Fibroblast of skin of left biceps (primary cell): ENCODE measurements around the gene GAA.
"Not testable (repeated sequence)": the region's sequence is repeated elsewhere in the genome, so short reads cannot be mapped to it uniquely, and the experiment has no call there.

Experiments used
- DNase-seq, 2 experiments: peaks; one replicate each; pipeline ENCODE4 v3.0.0-alpha.2; 2013; ENCODE audit warnings: low read depth in 2 of 2

The GAA gene

DNA sequence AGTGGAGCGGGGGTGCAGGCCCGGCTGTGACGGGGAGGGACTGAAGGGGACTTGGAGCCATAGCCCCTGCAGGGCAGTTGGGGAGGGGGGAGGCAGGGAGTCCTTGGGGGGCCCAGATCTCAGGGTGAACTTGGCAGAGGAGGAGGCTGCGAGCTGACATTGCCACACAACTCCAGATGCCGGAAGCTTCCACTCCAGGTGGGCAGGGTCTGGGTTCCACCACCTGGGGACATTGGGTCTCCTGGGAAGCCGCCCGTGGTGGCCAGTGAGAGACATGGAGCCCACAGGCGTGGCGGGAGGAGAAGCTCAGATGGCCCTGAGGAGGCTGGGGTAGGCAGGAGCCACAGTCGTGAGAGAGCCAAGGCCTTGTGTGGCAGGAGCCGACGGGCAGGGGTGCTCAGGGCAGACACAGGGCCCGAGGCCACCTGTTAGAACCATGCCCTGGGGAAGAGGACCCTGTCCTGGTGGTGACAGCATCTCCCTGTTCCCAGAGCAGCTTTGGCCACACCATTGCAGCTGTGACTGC is 18.2 kb upstream of the GAA start:
- no peak for DNase-seq

DNA sequence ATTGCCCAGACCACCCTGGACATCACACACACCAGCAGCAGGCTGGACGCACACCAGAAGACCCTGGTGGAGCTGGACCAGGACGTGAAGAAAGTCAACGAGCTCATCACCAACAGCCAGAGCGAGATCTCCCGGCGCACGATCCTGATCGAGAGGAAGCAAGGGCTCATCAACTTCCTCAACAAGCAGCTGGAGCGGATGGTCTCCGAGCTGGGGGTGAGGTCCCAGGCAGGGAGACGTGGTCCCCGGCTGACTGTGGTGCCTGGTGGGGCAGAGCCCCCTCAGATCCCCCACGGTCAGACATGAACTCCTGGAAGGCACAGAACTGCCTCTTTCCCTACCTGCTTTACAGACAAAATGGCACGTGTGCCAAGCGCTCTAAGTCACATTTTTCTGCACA is 16.6 kb upstream of the GAA start:
- no peak for DNase-seq

DNA sequence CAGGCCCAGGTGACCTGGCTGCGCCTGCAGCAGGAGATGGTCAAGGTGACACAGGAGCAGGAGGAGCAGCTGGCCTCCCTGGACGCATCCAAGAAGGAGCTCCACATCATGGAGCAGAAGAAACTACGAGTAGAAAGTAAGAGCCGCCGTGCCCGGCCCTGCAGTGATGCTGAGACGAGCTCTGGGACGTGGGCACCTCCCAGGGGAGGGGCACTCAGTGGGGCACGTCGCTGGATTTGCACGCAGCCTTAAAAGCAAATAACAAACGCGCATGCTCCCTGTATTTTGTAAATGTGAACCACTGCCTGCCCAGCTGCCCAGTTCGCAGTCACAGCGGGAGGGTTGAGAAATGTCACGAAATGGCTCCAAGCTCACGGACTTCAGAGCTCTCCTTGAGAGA is 15.3 kb upstream of the GAA start:
- DNase-seq, result no peak

DNA sequence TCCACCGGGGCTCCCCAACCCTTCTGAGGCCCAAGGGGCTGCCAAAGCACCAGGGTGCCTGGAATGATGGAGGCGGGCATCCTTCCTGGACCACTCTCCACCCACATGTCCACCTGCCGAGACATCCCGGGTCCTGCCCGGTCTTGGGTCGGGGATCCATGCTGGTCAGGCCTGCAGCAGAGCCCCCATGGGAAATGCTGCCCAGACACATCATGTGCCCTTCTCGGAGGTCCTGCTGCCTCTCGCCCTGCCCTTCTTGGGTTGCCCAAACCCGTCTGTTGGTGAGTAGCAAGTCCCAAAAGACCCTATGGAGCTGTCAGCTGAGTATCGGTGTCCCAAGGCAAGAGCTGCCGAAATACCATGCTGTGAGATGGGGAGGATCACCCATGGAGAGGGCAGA is 14.8 kb upstream of the GAA start:
- DNase-seq, result no peak

DNA sequence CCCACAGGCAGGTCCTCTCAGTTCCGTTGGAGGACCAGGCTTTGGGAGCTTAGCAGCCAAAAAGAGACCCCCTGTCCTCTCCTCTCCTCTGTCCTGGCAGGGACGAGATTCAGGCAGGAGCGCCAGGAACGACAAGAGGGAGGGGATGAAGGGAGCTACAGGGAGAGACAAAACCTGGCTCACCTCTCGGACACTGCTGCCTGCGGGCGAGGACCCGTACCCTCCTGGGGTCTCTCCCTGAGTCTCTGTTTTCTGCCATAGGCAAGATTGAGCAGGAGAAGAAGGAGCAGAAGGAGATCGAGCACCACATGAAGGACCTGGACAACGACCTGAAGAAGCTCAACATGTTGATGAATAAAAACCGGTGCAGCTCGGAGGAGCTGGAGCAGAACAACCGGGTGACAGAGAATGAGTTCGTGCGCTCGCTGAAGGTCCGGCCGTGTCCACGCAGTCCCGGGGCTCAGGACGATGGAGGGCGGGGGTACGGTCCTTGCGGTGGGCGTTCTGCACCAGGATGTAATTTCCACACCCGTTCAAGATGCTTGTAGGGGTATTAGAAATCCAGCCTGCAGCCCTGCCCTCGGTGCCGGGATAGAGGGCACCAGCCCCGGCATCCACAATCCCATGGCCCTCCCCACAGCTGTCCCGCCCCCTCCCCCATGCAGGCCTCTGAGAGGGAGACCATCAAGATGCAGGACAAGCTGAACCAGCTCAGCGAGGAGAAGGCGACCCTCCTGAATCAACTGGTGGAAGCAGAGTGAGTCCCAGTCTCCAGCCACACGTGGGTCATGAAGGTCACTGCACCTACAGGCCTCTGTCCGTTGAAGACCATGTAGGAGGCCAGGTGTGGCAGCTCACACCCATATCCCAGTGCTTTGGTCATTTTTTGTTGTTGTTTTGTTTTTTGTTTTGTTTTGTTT is 13.8 kb upstream of the GAA start:
- DNase-seq, result no peak

DNA sequence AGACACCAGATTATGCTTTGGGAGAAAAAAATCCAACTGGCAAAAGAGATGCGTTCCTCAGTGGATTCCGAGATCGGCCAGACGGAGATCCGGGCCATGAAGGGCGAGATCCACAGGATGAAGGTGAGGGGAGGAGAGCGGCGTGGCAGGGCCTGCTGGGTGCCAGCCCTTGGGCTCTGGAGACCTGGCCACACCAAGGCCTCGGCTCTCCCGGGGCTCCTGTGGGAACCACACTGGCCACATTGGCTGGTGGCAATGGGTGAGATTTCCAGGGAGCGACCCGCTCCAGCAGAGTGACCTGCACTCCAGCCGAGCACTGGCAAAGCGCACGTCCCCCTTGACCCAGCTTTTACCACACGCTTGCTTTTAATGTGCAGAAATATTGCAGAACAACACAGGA is 11.6 kb upstream of the GAA start:
- no peak for DNase-seq

DNA sequence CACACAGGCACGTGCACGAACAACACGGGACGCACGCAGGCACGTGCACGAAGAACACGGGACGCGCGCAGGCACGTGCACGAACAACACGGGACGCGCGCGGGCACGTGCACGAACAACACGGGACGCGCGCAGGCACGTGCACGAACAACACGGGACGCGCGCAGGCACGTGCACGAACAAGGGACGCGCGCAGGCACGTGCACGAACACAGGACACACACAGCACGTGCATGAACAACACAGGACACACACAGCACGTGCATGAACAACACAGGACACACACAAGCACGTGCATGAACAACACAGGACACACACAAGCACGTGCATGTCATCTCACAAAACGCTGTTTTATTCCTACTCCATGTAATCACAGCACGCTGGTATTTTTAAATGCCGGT is 11.2 kb upstream of the GAA start:
- DNase-seq, result not testable (repeated sequence)

DNA sequence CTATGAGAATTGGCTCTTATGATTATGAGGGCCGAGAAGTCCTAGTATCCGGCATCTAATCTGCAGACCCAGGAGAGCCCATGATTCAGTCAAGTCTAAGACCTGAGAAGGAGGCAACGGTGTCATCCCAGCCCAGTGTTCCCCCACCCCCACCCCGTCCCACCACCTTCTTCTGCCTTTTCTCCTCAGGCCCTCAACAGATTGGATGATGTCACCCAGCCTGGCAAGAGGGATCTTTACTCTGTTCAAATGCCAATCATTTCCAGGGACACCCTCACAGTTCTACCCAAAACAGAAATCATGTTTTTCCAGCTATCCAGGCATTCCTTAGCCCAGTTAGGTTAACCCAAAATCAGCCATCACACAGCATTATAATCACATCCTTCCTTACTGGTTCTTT is 10.0 kb upstream of the GAA start:
- DNase-seq, result no peak

DNA sequence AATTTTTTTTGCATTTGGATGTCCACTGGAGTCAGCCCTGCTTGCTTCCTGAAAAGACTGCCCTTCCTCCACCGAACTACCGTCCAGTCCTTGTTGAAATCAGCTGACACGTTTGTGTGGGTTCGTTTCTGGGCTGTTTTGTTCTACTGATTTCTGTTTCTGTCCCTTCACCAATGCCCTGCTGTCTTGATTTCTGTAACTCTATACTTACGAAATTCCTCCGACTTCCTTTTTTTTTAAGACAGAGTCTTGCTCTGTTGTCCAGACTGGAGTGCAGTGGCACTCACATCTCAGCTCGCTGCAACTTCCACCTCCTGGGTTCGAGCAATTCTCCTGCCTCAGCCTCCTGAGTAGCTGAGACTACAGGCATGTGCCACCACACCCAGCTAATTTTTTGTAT is 8.4 kb upstream of the GAA start:
- no peak for DNase-seq

DNA sequence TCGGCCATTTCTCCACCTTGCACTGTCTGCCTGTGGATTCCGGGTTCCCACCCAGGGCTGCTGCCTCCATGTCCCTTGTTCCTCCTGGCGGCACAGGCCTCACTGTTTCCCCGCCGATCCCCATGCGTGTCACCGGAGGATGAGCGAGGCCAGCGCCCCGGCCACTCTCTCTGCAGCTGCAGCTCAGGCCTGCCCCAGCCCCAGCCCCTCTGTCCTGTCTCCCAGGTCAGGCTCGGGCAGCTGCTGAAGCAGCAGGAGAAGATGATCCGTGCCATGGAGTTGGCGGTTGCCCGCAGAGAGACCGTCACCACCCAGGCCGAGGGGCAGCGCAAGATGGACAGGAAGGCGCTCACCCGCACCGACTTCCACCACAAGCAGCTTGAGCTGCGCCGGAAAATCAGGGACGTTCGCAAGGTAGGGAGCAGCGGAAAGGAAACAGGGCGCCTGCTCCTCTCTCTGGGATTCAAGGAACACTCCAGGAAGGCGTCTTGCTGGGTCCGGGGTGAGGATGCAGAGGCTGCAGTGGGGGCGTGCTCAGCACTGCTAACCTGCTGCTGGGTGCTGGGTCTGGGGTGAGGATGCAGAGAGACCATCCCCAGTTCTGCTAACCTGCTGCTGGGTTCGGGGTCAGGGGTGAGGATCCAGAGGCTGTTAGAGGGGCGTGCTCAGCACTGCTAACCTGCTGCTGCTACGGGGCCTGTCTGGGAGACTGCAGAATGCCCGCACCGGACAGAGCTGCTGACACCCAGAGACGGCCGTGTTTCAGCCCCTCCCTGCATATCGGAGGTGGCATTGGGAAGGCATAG is 6.1 kb upstream of the GAA start:
- DNase-seq, result no peak

DNA sequence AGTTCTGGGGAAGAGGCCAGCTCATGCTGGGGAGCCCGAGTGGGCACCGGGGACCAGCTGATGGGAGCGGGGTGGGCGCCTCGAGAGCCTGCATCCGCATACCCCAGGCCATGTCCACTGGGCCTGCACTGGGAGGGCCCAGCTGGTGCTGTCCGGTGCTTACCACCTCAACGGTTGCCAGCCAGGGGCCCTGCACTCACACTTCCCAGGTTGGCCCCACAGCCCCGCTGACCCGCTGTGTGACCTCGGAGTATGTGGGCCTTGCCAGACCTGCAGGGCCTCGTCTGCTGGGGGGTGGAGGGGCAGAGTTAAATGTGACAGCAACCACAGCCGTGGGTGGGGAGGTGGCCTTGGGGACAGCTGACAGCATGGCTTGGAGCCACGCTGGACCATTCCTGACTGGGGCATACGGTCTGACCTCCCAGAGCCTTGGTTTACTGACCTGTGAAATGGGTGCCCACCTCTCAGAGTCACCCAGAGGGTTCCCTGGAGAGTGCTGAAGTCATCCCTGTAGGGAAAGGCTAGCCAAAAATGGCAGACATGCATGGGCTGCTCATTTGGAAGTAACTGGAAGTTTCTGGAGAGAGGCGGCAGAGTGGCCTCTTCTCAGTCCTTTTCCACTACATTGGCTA is 5.4 kb upstream of the GAA start:
- DNase-seq, result no peak

DNA sequence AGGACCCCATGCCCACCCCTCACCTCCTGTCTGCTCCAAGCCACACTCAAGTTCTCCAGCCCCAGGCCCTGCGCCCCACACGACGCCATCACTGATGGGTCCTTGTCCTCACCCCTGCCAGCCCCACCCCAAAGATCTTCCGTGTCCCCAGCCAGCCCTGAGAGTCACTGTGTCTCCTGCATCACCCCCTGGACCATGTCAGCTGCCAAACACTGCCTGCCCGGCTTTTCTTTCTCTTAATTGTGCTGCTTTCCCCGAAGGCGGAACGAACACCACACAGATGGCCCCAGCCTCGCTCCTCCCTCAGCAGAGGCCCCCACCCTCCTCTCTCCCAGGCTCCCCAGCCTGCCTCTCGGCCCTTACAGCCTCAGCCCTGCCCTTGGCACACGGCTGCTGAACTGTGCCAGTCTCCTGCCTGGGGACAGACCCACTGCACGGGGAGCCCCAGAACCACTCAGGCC is 4.8 kb upstream of the GAA start:
- no peak for DNase-seq

DNA sequence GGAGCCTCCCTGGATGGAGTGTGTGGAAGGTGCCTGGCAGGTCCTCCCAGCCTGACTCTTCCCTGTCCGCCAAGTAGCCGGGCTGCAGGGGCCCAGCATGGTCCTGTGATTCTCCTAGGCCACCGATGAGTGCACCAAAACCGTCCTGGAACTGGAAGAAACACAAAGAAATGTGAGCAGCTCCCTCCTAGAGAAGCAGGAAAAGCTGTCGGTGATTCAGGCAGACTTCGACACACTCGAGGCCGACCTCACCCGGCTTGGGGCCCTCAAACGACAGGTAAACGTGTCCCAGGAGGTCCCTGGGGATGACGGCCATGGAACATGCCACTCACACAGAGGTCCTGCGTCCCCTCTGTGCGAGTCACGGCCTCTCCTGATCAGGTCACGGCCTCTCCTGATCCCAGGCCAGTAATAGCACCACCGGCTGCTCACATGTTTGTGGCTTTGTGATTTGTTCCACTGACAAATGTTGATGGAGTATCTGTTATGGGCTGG is 4.2 kb upstream of the GAA start:
- DNase-seq, result no peak

DNA sequence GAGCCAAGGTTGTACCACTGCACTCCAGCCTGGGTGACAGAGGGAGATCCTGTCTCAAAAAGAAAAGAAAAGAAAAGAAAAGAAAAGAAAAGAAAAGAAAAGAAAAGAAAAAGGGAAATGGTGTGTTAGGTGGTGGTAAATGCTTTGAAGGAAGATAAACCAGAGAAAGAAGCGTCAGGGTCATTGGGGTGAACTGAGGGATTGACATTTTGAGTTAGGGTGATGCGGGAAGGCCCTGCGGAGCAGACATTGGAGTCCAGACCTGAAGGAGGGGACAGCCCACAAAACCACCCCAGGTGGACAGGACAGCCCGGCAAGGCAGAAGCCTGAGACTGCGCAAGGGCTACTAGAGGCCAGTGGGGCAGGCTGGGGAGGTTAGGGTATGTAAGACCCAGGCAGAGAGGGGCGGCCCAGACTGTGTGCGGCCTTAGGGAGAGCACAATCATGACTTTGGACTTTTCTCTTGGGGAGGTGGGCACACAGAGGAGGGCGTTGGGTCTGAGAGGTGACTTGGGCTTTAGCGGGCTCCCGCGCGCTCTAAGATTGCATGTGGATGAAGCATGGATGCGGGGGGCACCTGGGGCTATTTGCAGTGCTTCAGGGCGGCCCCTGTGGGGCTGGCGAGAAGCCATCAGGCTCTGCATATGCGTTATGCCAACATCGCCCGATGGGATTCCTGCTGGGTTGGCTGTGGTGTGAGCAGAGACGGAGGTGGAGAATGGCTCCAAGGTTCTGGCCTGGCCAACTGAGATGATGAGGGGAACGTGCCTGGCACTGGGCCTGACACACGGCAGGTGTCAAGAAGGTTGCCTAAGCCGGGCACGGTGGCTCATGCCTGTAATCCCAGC is 3.3 kb upstream of the GAA start:
- no peak for DNase-seq

DNA sequence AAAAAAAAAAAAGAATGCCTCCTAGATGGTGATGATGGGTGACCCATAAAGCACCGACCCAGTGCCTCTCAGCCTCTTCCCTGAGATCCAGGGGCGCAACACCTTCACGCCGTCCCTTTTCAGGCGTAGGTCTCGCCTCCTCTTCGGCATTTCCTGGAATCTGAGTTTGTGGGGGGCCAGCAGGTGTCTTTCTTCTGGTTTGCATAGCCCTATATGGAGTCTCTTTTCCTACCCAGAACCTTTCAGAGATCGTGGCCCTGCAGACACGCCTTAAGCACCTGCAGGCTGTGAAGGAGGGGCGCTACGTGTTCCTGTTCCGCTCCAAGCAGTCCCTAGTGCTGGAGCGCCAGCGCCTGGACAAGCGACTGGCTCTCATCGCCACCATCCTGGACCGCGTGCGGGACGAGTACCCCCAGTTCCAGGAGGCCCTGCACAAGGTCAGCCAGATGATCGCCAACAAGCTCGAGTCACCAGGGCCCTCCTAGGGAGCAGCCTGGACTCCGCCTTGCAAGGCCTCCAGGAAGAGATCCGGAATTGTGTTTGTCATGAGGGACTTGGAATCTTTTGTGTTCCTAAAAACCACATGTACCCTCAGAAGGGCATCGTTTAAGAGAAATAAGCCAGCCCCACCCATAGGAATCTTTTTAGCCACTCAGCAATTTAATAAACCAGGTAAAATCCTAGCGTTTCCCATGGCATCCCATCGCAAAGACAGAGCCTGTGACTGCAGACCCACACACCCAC is 1.9 kb upstream of the GAA start:
- DNase-seq, result no peak

DNA sequence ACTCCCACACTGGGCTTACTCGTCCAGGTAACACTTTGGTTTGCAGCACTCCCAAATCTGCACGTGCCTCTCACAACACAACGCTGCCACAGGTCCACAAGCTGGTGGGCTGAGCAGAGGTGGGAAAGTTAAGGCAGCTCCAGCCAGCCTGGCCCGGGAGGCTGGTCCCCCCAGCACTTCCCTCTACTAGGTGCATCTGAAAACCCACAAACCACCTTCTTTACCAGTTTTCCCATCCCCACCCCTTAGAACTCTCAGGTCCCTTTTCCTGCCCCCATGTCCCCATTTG is 1.4 kb upstream of the GAA start:
- DNase-seq, result no peak

DNA sequence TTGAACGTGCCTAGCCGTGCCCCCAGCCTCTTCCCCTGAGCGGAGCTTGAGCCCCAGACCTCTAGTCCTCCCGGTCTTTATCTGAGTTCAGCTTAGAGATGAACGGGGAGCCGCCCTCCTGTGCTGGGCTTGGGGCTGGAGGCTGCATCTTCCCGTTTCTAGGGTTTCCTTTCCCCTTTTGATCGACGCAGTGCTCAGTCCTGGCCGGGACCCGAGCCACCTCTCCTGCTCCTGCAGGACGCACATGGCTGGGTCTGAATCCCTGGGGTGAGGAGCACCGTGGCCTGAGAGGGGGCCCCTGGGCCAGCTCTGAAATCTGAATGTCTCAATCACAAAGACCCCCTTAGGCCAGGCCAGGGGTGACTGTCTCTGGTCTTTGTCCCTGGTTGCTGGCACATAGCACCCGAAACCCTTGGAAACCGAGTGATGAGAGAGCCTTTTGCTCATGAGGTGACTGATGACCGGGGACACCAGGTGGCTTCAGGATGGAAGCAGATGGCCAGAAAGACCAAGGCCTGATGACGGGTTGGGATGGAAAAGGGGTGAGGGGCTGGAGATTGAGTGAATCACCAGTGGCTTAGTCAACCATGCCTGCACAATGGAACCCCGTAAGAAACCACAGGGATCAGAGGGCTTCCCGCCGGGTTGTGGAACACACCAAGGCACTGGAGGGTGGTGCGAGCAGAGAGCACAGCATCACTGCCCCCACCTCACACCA is 724 bp downstream of the GAA start:
- DNase-seq, result no peak

DNA sequence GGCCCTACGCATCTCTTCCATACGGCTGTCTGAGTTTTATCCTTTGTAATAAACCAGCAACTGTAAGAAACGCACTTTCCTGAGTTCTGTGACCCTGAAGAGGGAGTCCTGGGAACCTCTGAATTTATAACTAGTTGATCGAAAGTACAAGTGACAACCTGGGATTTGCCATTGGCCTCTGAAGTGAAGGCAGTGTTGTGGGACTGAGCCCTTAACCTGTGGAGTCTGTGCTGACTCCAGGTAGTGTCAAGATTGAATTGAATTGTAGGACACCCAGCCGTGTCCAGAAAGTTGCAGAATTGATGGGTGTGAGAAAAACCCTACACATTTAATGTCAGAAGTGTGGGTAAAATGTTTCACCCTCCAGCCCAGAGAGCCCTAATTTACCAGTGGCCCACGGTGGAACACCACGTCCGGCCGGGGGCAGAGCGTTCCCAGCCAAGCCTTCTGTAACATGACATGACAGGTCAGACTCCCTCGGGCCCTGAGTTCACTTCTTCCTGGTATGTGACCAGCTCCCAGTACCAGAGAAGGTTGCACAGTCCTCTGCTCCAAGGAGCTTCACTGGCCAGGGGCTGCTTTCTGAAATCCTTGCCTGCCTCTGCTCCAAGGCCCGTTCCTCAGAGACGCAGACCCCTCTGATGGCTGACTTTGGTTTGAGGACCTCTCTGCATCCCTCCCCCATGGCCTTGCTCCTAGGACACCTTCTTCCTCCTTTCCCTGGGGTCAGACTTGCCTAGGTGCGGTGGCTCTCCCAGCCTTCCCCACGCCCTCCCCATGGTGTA is 1.5 kb downstream of the GAA start:
- DNase-seq, result no peak

DNA sequence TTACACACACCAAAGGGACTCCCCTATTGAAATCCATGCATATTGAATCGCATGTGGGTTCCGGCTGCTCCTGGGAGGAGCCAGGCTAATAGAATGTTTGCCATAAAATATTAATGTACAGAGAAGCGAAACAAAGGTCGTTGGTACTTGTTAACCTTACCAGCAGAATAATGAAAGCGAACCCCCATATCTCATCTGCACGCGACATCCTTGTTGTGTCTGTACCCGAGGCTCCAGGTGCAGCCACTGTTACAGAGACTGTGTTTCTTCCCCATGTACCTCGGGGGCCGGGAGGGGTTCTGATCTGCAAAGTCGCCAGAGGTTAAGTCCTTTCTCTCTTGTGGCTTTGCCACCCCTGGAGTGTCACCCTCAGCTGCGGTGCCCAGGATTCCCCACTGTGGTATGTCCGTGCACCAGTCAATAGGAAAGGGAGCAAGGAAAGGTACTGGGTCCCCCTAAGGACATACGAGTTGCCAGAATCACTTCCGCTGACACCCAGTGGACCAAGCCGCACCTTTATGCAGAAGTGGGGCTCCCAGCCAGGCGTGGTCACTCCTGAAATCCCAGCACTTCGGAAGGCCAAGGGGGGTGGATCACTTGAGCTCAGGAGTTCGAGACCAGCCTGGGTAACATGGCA is 2.2 kb downstream of the GAA start:
- no peak for DNase-seq
